ENCODE data around the gene CCR1.

The CCR1 gene

GRCh38 chr3:46154311-46154710, 53.8 kb downstream of the CCR1 start:
- TF ChIP-seq CTCF (IDR thresholded peaks at IDR 0.05; ENCODE audit: low read depth, low read length, missing control alignments) = no peak
- DNase-seq (ENCODE audit: low read depth) = no peak
- H3K4me3 ChIP-seq (ENCODE audit: low read depth, low read length) = no peak overlapping the region

Data from GM12864 (cell line).